ENCODE data around the gene ADGRB2. TPM values are rescaled to one million over a fixed set of nuclear protein-coding genes. Genes with fewer than 3 reads are reported as not detected.
"Not testable (repeated sequence)": the region's sequence is repeated elsewhere in the genome, so short reads cannot be mapped to it uniquely, and the experiment has no call there.

ADGRB2 gene
- total RNA-seq, 2 experiments from 2014 or later: 0.74 to 0.75 TPM

- Mint-ChIP-seq H3K4me3 (no peak overlapping the region), H3K27ac (no peak overlapping the region), H3K9me3 (no peaks in the 10 kb centered on the region), H3K4me1 (no peaks in the 10 kb centered on the region), H3K27me3 (no peaks in the 10 kb centered on the region), H3K36me3 (no peaks in the 10 kb centered on the region)
- POLR2A ChIA-PET: no interaction called here
- no peak for ATAC-seq (ENCODE audit: low read depth)
- peak; percentile 71 for DNase-seq
Measured at GRCh38 chr1:31723828-31724359, 40.2 kb downstream of the ADGRB2 start.

- DNase-seq (no peak), ATAC-seq (ENCODE audit: low read depth) (no peak)
- H3K27me3 Mint-ChIP-seq: peaks cover 42% of the 10 kb centered on the region
- POLR2A ChIA-PET: no interaction called here
- no peak overlapping the region for H3K27ac Mint-ChIP-seq
- H3K4me3 Mint-ChIP-seq: no peak overlapping the region
- H3K36me3 Mint-ChIP-seq: no peaks in the 10 kb centered on the region
- no peaks in the 10 kb centered on the region for H3K9me3 Mint-ChIP-seq
- H3K4me1 Mint-ChIP-seq: peaks cover 4% of the 10 kb centered on the region
Measured at GRCh38 chr1:31718327-31718897, 45.7 kb downstream of the ADGRB2 start.

DNA sequence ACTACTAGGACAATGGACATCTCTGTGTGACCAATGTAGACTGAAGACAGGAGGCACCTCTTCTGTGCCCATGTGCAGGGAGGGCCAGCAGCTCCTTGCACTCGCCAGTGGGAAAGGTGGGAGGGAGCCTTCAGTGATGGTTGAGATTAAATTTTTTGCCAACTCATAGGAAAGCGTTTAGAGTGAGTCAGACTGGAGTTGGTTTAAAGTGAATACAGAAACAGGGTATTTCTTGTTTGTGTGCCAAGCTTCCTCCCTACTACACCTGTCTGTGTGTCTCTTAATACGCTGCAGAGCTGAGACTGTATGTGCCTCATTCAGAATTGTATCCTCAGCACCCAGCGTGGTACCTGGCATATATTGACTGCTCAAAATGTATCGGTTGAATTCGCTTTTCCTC, 46.8 kb downstream of the ADGRB2 start:
- DNase-seq (no peak), ATAC-seq (ENCODE audit: low read depth) (no peak)
- no peaks in the 10 kb centered on the region for H3K36me3 Mint-ChIP-seq
- peaks cover 52% of the 10 kb centered on the region for H3K27me3 Mint-ChIP-seq
- H3K27ac Mint-ChIP-seq: no peak overlapping the region
- H3K4me1 Mint-ChIP-seq: peaks cover 4% of the 10 kb centered on the region
- POLR2A ChIA-PET: no interaction called here
- H3K4me3 Mint-ChIP-seq: no peak overlapping the region
- no peaks in the 10 kb centered on the region for H3K9me3 Mint-ChIP-seq

GRCh38 chr1:31715873-31716220, 48.3 kb downstream of the ADGRB2 start:
- DNase-seq (no peak), ATAC-seq (ENCODE audit: low read depth) (no peak)
- Mint-ChIP-seq H3K4me3 (peak overlapping the region; percentile 14), H3K27ac (no peak overlapping the region), H3K27me3 (peaks cover 56% of the 10 kb centered on the region), H3K36me3 (no peaks in the 10 kb centered on the region), H3K4me1 (peaks cover 4% of the 10 kb centered on the region), H3K9me3 (no peaks in the 10 kb centered on the region)
- POLR2A ChIA-PET: no interaction called here

DNA sequence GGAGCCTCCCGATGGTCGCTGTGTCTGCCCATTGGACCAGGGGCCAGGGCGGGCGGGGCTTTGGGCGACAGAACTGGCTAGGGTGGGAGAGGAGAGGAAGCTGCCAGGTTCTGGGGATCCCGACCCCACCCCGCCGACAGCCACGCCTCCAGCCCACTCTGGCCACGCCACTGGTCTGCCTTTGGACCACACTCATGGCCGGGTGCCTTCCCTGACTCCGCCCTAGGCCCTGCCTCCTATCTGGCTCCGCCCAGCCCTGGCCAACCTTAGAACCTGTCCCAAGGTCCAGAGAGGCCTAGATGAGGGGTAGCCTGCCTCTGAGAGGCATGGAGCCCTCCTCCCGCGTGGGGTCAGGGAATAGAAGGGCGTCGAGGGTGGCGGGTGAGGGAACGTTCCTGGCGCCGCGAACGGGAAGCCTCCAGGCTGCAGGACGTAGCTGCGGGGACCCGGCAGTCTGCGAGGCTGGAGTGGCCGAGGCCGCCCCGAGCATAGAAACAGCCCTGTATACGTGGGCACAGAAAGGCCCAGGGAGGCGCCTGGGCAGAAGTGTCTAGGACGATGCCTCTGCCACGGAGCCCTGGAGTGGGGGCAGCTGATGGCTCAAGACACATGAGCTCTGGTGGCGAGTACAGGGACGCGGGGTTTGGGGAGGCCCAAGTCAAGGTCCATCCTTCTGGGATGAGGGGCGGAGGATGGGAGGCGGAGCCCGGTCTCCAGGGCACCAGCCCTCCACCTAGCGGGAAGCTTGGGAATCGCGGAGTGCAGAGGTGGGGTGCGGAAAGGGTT, 48.9 kb downstream of the ADGRB2 start:
- peak overlapping the region; percentile 56 for H3K4me3 Mint-ChIP-seq
- H3K27me3 Mint-ChIP-seq: peaks cover 56% of the 10 kb centered on the region
- H3K9me3 Mint-ChIP-seq: no peaks in the 10 kb centered on the region
- H3K27ac Mint-ChIP-seq: no peak overlapping the region
- peaks cover 4% of the 10 kb centered on the region for H3K4me1 Mint-ChIP-seq
- POLR2A ChIA-PET: no interaction called here
- ATAC-seq (ENCODE audit: low read depth) (peak; percentile 46), DNase-seq (peak; percentile 57)
- H3K36me3 Mint-ChIP-seq: no peaks in the 10 kb centered on the region

DNA sequence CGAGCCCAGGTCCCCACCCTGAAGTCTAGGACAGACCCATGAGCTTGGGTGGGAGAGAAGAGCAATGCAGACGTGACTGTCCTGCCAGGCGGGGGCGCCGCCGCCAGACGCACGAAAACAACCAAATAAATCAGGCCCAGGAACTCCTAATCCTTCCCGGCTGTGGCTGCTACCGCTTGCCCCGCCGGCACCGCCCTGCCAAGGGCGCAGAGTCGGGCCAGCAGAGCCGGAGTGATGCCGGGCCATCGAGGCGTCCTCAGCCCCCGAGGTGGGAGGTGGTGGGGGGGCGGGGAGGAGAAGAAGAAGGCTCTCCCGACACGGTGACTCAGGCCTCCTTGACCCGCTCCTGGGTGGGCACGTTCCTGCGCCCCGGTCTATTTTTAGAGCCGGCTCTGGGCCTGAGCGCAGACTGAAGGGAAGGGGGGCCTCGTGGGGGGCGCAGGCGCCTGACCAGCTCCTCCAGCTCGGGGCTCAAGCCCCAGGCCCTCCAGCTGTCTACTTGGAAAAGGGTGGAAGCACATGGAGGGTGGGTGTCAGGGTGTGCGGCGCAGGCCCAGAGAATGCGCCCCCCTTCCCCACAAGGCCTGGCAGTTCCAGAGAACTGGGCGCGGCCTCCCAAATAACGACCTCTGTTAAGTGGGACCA, 49.6 kb downstream of the ADGRB2 start:
- no peaks in the 10 kb centered on the region for H3K36me3 Mint-ChIP-seq
- H3K27me3 Mint-ChIP-seq: peaks cover 59% of the 10 kb centered on the region
- POLR2A ChIA-PET: interaction anchor here (1.2 kb wide), 1 partner anchor 9 kb away, joined by 3 read pairs; no protein-coding TSS in a partner anchor
- H3K4me1 Mint-ChIP-seq: peaks cover 4% of the 10 kb centered on the region
- DNase-seq: peak; percentile 52
- ATAC-seq (ENCODE audit: low read depth): peak; percentile 58
- H3K4me3 Mint-ChIP-seq: peak overlapping the region; percentile 31
- H3K27ac Mint-ChIP-seq: no peak overlapping the region
- no peaks in the 10 kb centered on the region for H3K9me3 Mint-ChIP-seq

DNA sequence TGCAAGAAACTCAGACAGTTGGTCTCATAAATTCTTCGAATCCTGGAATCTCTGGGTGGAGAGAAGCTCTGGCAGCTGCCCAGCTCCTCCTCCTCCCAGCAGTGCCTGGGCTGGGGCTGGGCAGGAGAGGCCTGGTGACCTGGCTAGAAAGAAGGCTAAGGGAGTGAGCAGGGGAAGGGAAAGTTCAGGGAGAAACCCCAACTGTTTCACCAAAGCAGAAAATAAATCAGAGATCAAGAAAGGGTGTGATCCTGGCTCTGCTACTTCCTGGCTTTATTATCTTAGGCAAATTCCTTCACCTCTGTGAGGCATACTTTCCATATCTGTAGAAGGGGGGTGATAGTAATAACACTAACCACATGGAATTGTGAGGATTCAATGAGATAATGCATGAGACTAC, 51.5 kb downstream of the ADGRB2 start:
- H3K9me3 Mint-ChIP-seq: no peaks in the 10 kb centered on the region
- peaks cover 10% of the 10 kb centered on the region for H3K4me1 Mint-ChIP-seq
- ATAC-seq (ENCODE audit: low read depth) (no peak), DNase-seq (no peak)
- POLR2A ChIA-PET: no interaction called here
- no peak overlapping the region for H3K27ac Mint-ChIP-seq
- no peaks in the 10 kb centered on the region for H3K36me3 Mint-ChIP-seq
- no peak overlapping the region for H3K4me3 Mint-ChIP-seq
- peaks cover 65% of the 10 kb centered on the region for H3K27me3 Mint-ChIP-seq

DNA sequence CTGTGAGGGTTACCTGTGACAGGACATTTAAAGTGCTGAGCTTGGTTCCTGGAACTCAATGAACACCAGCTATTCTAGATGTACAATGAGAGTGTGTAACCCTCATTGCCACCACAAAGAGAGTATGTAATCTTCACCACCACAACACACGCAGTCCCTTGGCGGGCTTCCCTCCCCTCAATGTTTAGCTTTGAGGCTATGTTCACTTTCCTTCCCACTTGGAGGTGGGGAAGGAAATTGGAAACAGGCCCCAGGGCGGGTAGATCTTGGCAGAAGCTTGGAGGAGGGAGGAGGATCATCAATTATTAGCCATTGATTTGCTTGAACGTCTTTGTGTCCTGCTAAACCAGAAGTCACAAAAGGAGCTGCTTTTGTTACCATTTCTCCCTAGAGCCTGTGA, 52.1 kb downstream of the ADGRB2 start:
- H3K9me3 Mint-ChIP-seq: no peaks in the 10 kb centered on the region
- H3K27me3 Mint-ChIP-seq: peaks cover 66% of the 10 kb centered on the region
- H3K36me3 Mint-ChIP-seq: no peaks in the 10 kb centered on the region
- no peak overlapping the region for H3K27ac Mint-ChIP-seq
- POLR2A ChIA-PET: no interaction called here
- peaks cover 11% of the 10 kb centered on the region for H3K4me1 Mint-ChIP-seq
- DNase-seq: no peak
- H3K4me3 Mint-ChIP-seq: no peak overlapping the region
- ATAC-seq (ENCODE audit: low read depth): no peak

DNA sequence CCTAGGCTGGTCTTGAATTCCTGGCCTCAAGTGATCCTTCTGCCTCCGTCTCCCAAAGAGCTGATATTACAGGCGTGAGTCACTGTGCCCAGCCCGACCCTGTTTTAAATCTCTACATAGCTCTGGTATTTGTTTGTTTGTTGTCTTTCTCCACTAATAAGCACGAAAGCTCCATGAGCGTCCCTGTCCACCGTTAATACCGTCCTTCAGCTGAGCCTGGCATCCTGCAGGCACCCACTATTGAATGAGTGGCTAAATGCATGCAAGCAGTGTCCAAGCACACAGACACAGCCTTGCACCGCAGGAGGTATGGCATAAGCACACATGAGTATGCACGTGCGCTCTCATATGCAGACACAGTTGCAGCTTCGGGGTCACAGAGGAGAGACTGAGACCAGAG, 55.8 kb downstream of the ADGRB2 start:
- Mint-ChIP-seq H3K36me3 (no peaks in the 10 kb centered on the region), H3K27ac (no peak overlapping the region), H3K27me3 (peaks cover 60% of the 10 kb centered on the region), H3K9me3 (no peaks in the 10 kb centered on the region), H3K4me1 (peaks cover 24% of the 10 kb centered on the region), H3K4me3 (no peak overlapping the region)
- POLR2A ChIA-PET: no interaction called here
- DNase-seq (no peak), ATAC-seq (ENCODE audit: low read depth) (no peak)

DNA sequence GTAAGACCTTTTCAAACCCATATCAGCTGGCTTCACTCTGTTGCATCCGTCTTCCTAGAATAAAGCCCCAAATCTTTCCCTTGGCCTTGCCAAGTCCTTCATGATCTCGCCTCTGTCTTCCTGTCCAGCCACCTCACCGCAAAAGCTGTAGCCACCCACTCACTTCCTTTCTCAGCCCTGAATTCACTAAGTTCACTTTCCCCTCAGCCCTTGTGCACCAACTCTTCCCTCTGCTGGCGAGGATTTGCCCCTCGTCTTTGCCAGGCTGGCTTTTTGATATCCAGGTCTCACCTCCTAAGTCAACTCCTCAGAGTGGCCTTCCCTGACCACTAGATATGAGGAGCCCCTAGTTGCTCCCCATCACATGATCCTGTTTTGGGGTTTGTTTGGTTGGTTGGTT, 56.4 kb downstream of the ADGRB2 start:
- POLR2A ChIA-PET: no interaction called here
- Mint-ChIP-seq H3K4me3 (no peak overlapping the region), H3K36me3 (no peaks in the 10 kb centered on the region), H3K4me1 (peaks cover 24% of the 10 kb centered on the region), H3K9me3 (no peaks in the 10 kb centered on the region), H3K27me3 (peaks cover 60% of the 10 kb centered on the region), H3K27ac (no peak overlapping the region)
- ATAC-seq (ENCODE audit: low read depth) (no peak), DNase-seq (no peak)

- peaks cover 24% of the 10 kb centered on the region for H3K4me1 Mint-ChIP-seq
- H3K36me3 Mint-ChIP-seq; ATAC-seq (ENCODE audit: low read depth); H3K27ac Mint-ChIP-seq; POLR2A ChIA-PET; H3K4me3 Mint-ChIP-seq; DNase-seq; H3K9me3 Mint-ChIP-seq: not testable (repeated sequence)
- H3K27me3 Mint-ChIP-seq: peaks cover 57% of the 10 kb centered on the region
Measured at GRCh38 chr1:31707059-31707600, 57.0 kb downstream of the ADGRB2 start.

DNA sequence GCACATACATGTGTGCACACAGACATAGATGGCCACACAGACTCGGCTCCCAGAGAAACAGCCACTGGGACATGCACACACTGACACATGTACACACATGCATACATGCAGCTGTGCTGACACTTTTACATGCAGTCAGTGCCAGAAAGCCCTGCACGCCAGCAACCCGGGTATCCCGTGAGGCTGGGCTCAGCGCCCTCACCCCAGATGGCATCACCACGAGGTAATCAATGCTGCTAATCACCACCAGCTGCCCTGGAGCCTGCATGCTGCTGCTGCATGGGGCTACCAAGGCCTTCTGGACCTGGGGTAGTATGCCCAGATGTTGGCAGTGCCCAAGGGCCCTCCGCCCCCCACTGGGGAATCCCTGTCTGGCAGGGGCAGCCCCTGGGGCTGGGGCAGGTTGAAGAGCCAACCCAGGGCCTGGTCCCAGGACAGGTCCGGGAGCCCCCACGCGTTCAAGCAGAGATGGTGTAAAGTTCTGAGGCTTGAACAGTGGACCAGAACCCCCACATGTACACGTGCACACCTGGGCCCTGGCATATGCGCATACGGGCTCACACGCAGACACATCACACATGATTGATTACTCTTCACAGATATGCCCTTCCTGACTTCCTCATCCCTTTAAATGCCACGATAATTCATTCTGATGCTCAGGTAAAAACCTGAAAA, 57.6 kb downstream of the ADGRB2 start:
- Mint-ChIP-seq H3K9me3 (no peaks in the 10 kb centered on the region), H3K4me1 (peaks cover 24% of the 10 kb centered on the region), H3K36me3 (no peaks in the 10 kb centered on the region), H3K27ac (no peak overlapping the region), H3K27me3 (peaks cover 54% of the 10 kb centered on the region), H3K4me3 (no peak overlapping the region)
- POLR2A ChIA-PET: no interaction called here
- DNase-seq (no peak), ATAC-seq (ENCODE audit: low read depth) (no peak)

Measured in activated naive CD8-positive, alpha-beta T cell treated with anti-CD3 and anti-CD28 coated beads, Interleukin-2, amount 10 ng/mL, durations not matched to agents 7 days and 5 days (primary cell).